ENCODE measurements around the gene MOB1B. TPM values are rescaled to one million over a fixed set of nuclear protein-coding genes. Genes with fewer than 3 reads are reported as not detected.
"Not testable (repeated sequence)": the region's sequence is repeated elsewhere in the genome, so short reads cannot be mapped to it uniquely, and the experiment has no call there.

The MOB1B gene
- total RNA-seq, 1 donor from 2014 or later, result 30.6 TPM

GRCh38 chr4:71026086-71026485 lies 123.9 kb downstream of the MOB1B start:
- Histone ChIP-seq H4K20me1 (ENCODE audit: low read depth) (no peaks in the 10 kb centered on the region), H3K36me3 (peaks cover 22% of the 10 kb centered on the region), H3K9ac (no peak overlapping the region), H3K79me2 (ENCODE audit: low read depth) (peaks cover 3% of the 10 kb centered on the region), H2AFZ (replicated peaks) (no peak overlapping the region), H3K4me2 (no peak overlapping the region), H3F3A (ENCODE audit: low read depth) (no peaks in the 10 kb centered on the region), H3K4me1 (peaks cover 4% of the 10 kb centered on the region), H3K27ac (no peak overlapping the region), H3K9me3 (ENCODE audit: low read depth) (no peaks in the 10 kb centered on the region), H3K4me3 (no peak overlapping the region), H3K27me3 (no peaks in the 10 kb centered on the region)
- Mint-ChIP-seq H3K4me3 (no peak overlapping the region), H3K27ac (no peak overlapping the region), H3K36me3 (peaks cover 38% of the 10 kb centered on the region), H3K27me3 (ENCODE audit: insufficient read depth, low read depth) (no peaks in the 10 kb centered on the region), H3K9me3 (no peaks in the 10 kb centered on the region), H3K4me1 (peaks cover 2% of the 10 kb centered on the region)
- DNase-seq (ENCODE audit: low spot score), result no peak
- TF ChIP-seq EZH2phosphoT487 (IDR thresholded peaks at IDR 0.05) (no peak), CTCF (IDR thresholded peaks at IDR 0.05) (no peak), EZH2 (IDR thresholded peaks at IDR 0.05) (no peak)

- Mint-ChIP-seq H3K27me3 (ENCODE audit: insufficient read depth, low read depth) (peaks cover 5% of the 10 kb centered on the region), H3K27ac (no peak overlapping the region), H3K4me1 (peaks cover 2% of the 10 kb centered on the region), H3K36me3 (peaks cover 33% of the 10 kb centered on the region), H3K9me3 (no peaks in the 10 kb centered on the region), H3K4me3 (no peak overlapping the region)
- TF ChIP-seq EZH2 (IDR thresholded peaks at IDR 0.05), result no peak
- no peaks in the 10 kb centered on the region for H3K79me2 ChIP-seq (ENCODE audit: low read depth)
- no peak overlapping the region for H2AFZ ChIP-seq (replicated peaks)
- no peak overlapping the region for H3K4me3 ChIP-seq
- H3K9me3 ChIP-seq (ENCODE audit: low read depth), result no peaks in the 10 kb centered on the region
- no peak overlapping the region for H3K27ac ChIP-seq
- DNase-seq (ENCODE audit: low spot score), result no peak
- H3K36me3 ChIP-seq, result peaks cover 22% of the 10 kb centered on the region
- no peaks in the 10 kb centered on the region for H3K27me3 ChIP-seq
- no peaks in the 10 kb centered on the region for H4K20me1 ChIP-seq (ENCODE audit: low read depth)
- H3F3A ChIP-seq (ENCODE audit: low read depth), result no peaks in the 10 kb centered on the region
- H3K4me2 ChIP-seq, result no peak overlapping the region
- H3K9ac ChIP-seq, result no peak overlapping the region
- peaks cover 4% of the 10 kb centered on the region for H3K4me1 ChIP-seq
Observed at GRCh38 chr4:71027611-71028010, 125.4 kb downstream of the MOB1B start.

DNA sequence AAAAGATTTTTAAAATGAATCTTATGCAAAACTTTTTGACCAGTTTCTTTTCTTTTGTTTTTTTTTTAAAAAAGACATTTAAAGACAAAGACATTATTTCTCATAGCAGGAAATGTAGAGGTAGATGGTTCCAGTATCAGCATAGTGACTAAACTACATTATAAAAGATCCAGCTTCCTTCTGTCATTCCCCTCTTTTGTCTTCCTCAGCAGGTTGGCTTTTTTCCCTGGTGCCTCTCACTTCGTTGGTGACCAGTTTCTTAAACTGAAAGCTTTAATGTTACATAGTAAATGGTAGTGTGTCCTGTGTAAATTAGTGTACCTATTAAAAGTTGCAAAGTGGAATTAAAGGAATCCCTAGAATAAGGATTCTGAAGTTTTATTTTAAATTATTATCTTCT lies 127.3 kb downstream of the MOB1B start:
- Mint-ChIP-seq H3K27ac (no peak overlapping the region), H3K4me1 (peaks cover 2% of the 10 kb centered on the region), H3K36me3 (peaks cover 23% of the 10 kb centered on the region), H3K27me3 (ENCODE audit: insufficient read depth, low read depth) (peaks cover 5% of the 10 kb centered on the region), H3K9me3 (no peaks in the 10 kb centered on the region), H3K4me3 (no peak overlapping the region)
- no peaks in the 10 kb centered on the region for H3K9me3 ChIP-seq (ENCODE audit: low read depth)
- no peak overlapping the region for H3K4me2 ChIP-seq
- H3F3A ChIP-seq (ENCODE audit: low read depth), result no peaks in the 10 kb centered on the region
- H3K36me3 ChIP-seq, result peaks cover 22% of the 10 kb centered on the region
- TF ChIP-seq EZH2phosphoT487 (IDR thresholded peaks at IDR 0.05) (no peak), EZH2 (IDR thresholded peaks at IDR 0.05) (no peak), CTCF (IDR thresholded peaks at IDR 0.05) (no peak)
- peaks cover 4% of the 10 kb centered on the region for H3K4me1 ChIP-seq
- no peak overlapping the region for H3K9ac ChIP-seq
- no peaks in the 10 kb centered on the region for H3K27me3 ChIP-seq
- no peak overlapping the region for H3K27ac ChIP-seq
- H3K79me2 ChIP-seq (ENCODE audit: low read depth), result no peaks in the 10 kb centered on the region
- peak; percentile 3 for DNase-seq (ENCODE audit: low spot score)
- no peak overlapping the region for H2AFZ ChIP-seq (replicated peaks)
- no peak overlapping the region for H3K4me3 ChIP-seq
- H4K20me1 ChIP-seq (ENCODE audit: low read depth), result no peaks in the 10 kb centered on the region

DNA sequence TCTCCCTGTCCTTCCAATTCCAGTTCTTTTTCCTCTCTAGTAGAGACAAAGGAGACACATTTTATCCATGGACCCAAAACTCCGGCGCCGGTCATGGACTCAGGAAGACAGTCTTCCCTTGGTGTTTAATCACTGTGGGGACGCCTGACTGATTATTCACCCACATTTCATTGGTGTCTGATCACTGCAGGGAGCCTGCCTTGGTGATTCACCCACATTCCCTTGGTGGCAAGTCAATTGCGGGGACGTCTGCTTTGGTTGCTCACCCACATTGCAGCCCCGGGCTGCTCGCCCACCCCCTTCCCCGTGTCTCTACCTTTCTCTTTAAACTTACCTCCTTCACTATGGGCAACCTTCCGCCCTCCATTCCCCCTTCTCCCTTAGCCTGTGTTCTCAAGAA lies 129.9 kb downstream of the MOB1B start:
- H3K4me2 ChIP-seq; H3K27ac ChIP-seq; DNase-seq (ENCODE audit: low spot score): not testable (repeated sequence)

More for the DNA sequence above, 129.9 kb downstream of the MOB1B start:
- H2AFZ ChIP-seq (replicated peaks); H3K9ac ChIP-seq; H3K79me2 ChIP-seq (ENCODE audit: low read depth); H3F3A ChIP-seq (ENCODE audit: low read depth); H3K4me1 Mint-ChIP-seq; H3K4me3 ChIP-seq; H3K27me3 Mint-ChIP-seq (ENCODE audit: insufficient read depth, low read depth); H3K4me3 Mint-ChIP-seq; H3K4me1 ChIP-seq; H4K20me1 ChIP-seq (ENCODE audit: low read depth); H3K9me3 ChIP-seq (ENCODE audit: low read depth); H3K27me3 ChIP-seq; H3K9me3 Mint-ChIP-seq; H3K27ac Mint-ChIP-seq: not testable (repeated sequence)
- peaks cover 15% of the 10 kb centered on the region for H3K36me3 ChIP-seq
- peaks cover 11% of the 10 kb centered on the region for H3K36me3 Mint-ChIP-seq

Other genes with a start within 250 kb of the MOB1B start
- 0.09 TPM in 1 of 2 replicates, not detected in the other for gene JCHAIN, start 235.9 kb upstream of the MOB1B start, total RNA-seq (ENCODE audit: low replicate concordance)
- gene UTP3, start 213.8 kb upstream of the MOB1B start, total RNA-seq (ENCODE audit: low replicate concordance), result 19.1 and 19.8 TPM in 2 replicates
- gene RUFY3, start 180.4 kb upstream of the MOB1B start, total RNA-seq (ENCODE audit: low replicate concordance), result 63.2 and 80.9 TPM in 2 replicates
- gene GRSF1, start 62.5 kb upstream of the MOB1B start, total RNA-seq (ENCODE audit: low replicate concordance), result 87.4 and 136 TPM in 2 replicates
- gene DCK, start 91.3 kb downstream of the MOB1B start, total RNA-seq (ENCODE audit: low replicate concordance), result 40.4 and 57.1 TPM in 2 replicates